Chondrocyte (in vitro differentiated cells): Measurements from ENCODE around the gene MRPL40. TPM values are rescaled to one million over a fixed set of nuclear protein-coding genes. Genes with fewer than 3 reads are reported as not detected.
A peak's percentile ranks its signal among the peaks of the same experiment; 100 is the strongest.
"Not testable (repeated sequence)": the region's sequence is repeated elsewhere in the genome, so short reads cannot be mapped to it uniquely, and the experiment has no call there.

Source experiments
- DNase-seq: peaks from one replicate; pipeline ENCODE4 v3.0.0; 2021; ENCODE audit warnings: mixed read lengths, low spot score
- H3K27ac Mint-ChIP-seq: one replicate; pipeline ENCODE4 v1.8.0; 2021; ENCODE audit warnings: mild to moderate bottlenecking, moderate library complexity, mixed read lengths; ENCODE audit not compliant: unreplicated experiment
- H3K27me3 Mint-ChIP-seq: 2 replicates; pipeline ENCODE4 v1.8.0; 2021; ENCODE audit warnings: low read depth, mixed read lengths
- H3K36me3 Mint-ChIP-seq: 2 replicates; pipeline ENCODE4 v1.8.0; 2021; ENCODE audit warnings: low read depth, mixed read lengths
- H3K4me1 Mint-ChIP-seq: 2 replicates; pipeline ENCODE4 v1.8.0; 2021; ENCODE audit warnings: low read depth, mild to moderate bottlenecking, mixed read lengths
- H3K4me3 Mint-ChIP-seq: one replicate; pipeline ENCODE4 v1.8.0; 2021; ENCODE audit warnings: mild to moderate bottlenecking, moderate library complexity, mixed read lengths; ENCODE audit not compliant: unreplicated experiment
- H3K9me3 Mint-ChIP-seq: 2 replicates; pipeline ENCODE4 v1.8.0; 2021; ENCODE audit warnings: low read depth, mixed read lengths
- CTCF ChIP-seq: fragments of 200-600 bp; sonication (generic); IDR thresholded peaks from 2 replicates; pipeline ENCODE4 v1.5.0; 2021; ENCODE audit warnings: antibody characterized with exemption, mild to moderate bottlenecking, moderate library complexity
- total RNA-seq: library from RNA; stranded (reverse); gene quantifications from 3 replicates; pipeline ENCODE4 v1.2.1, GENCODE V29; 2021

MRPL40 gene
- total RNA-seq, 1 donor from 2014 or later: 21.8 TPM

DNA sequence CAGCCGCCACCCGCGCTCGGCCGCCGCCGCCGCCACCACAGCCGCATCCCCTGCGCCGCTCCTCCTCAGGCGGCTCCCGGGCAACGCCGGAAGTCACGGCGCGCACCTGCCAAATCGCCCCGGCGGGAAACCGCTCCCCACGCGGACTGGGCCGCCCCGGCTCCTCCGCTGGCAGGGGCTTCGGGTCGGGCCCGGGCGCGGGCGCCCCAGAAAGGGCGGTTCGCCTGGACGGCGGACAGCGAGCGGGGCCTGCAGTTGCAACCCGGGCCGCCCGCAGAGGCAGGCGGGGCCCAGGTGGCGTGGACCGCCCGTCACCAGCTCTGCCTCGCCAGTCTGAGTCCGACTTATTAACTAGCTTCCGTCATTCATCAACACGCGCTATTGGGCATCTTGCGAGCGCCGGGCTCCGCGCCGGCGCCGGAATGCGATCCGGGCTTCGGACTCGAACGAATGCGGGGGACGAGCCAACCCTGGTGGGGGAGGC lies 654 bp upstream of the MRPL40 start, which contains the start of gene HIRA:
HIRA (minus strand) TSS at position 85 of the 484 bp plus-strand sequence. CDS start 257 bp downstream, outside the sequence.
- Mint-ChIP-seq H3K27ac (peak within 1 kb of the TSS; percentile 93), H3K9me3 (no peaks in the 10 kb centered on the region), H3K4me1 (peaks cover 50% of the 10 kb centered on the region), H3K36me3 (peaks cover 4% of the 10 kb centered on the region), H3K27me3 (no peaks in the 10 kb centered on the region), H3K4me3 (peak within 1 kb of the TSS; percentile 77)
- TF ChIP-seq CTCF: no peak
- DNase-seq: peak; percentile 94

DNA sequence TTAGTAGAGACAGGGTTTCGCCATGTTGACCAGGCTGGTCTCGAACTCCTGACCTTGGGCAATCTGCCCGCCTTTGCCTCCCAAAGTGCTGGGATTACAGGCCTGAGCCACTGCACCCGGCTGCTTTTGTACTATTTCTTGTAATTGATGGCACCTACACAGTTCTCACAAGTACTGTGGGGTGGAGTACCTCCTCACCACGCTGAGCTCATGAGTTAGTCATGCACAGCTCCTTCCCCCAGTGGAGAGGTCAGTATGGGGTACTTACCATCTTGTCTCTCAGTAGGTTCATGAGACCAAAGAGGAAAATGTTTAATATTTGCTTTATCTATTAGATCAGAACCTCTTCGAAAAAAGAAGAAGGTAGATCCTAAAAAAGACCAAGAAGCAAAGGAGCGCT lies 2.1 kb downstream of the MRPL40 start:
- no peak for DNase-seq
- H3K27me3 Mint-ChIP-seq: no peaks in the 10 kb centered on the region
- peaks cover 7% of the 10 kb centered on the region for H3K36me3 Mint-ChIP-seq
- no peak for TF ChIP-seq CTCF
- H3K4me1 Mint-ChIP-seq: peaks cover 36% of the 10 kb centered on the region
- H3K27ac Mint-ChIP-seq: peak overlapping the region; percentile 49
- H3K9me3 Mint-ChIP-seq: no peaks in the 10 kb centered on the region
- H3K4me3 Mint-ChIP-seq: no peak overlapping the region

DNA sequence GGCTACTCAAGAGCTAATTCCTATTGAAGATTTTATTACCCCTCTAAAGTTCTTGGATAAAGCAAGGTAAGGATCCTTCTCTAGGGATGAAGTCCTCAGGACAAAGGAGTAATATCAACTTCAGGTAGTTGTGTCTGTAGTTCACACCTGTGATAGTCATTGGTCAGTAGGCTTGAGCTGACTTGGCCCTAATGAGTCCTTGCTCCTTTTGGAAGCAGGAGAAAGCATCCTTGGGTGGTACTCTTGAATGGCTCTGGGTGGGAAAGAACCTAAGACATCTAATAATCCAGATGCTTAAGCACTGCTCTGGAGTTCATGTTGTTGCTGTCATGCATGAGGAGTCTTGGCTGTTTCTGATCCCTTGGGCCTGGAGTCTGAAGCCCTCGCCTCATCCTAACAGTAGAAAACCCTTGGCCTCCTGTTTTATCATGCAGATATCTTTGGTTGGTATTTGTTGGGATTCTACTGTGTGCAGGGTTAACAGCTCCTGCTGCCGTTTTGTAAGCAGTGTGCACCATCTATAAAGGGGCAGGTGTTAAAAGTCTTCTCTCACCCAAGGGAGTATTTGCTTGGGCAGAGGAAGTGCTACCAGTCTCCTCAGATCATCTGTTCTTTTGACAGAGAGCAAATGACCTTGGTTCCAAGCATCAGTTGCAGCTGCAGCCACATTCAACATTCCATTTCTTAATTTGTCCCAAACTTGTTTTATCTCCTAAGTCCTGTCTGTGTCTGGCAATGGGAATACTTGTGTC lies 2.7 kb downstream of the MRPL40 start:
- no peaks in the 10 kb centered on the region for H3K9me3 Mint-ChIP-seq
- H3K27me3 Mint-ChIP-seq: no peaks in the 10 kb centered on the region
- peaks cover 7% of the 10 kb centered on the region for H3K36me3 Mint-ChIP-seq
- H3K4me1 Mint-ChIP-seq: peaks cover 30% of the 10 kb centered on the region
- no peak for TF ChIP-seq CTCF
- DNase-seq: no peak
- H3K27ac Mint-ChIP-seq: no peak overlapping the region
- H3K4me3 Mint-ChIP-seq: no peak overlapping the region

DNA sequence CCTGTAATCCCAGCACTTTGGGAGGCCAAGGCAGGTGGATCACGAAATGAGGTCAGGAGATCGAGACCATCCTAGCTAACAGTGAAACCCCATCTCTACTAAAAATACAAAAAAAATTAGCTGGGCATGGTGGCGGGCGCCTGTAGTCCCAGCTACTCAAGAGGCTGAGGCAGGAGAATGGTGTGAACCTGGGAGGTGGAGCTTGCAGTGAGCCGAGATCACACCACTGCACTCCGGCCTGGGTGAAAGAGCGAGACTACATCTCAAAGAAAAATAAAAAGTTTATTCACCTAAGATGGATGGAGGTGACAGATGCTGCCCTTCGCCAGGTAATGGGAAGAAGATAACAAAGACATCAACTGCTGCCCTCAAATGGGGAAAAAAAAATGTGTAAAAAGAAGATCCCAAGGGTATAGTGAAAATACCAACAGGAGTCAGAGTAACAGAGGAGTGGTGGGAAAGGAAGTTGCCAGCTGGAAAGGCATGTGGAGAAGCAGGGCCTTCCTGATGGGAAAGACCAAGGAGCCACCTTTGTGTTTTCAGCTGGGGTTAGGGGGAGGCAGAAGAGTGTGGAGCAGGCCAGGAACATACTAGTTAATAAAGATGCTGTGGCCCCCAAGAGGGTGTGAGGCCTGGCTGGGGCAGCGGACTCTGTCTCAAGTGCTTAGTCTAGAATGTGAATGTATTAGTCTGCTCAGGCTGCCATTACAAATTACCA lies 4.3 kb downstream of the MRPL40 start:
- not testable (repeated sequence) for H3K27me3 Mint-ChIP-seq, H3K9me3 Mint-ChIP-seq, H3K36me3 Mint-ChIP-seq, DNase-seq, H3K4me3 Mint-ChIP-seq
- Mint-ChIP-seq H3K27ac (peak overlapping the region; percentile 68), H3K4me1 (peaks cover 20% of the 10 kb centered on the region)

DNA sequence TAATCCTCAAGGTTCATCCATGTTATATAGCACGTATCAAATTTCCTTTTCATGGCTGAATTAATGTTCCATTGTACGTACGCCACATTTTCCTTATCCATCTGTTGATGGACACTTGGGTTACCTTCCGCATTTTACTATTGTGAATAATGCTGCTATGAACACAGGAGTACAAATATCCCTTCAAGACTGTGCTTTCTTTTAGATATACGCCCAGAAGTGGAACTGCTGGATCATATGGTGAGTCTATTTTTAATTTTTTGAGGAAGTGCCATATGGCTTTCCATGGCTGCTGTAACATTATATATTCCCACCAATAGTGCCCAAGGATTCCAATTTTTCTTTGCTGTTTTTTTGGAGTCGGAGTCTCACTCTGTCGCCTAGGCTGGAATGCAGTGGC lies 6.0 kb downstream of the MRPL40 start:
- peaks cover 11% of the 10 kb centered on the region for H3K4me1 Mint-ChIP-seq
- no peaks in the 10 kb centered on the region for H3K27me3 Mint-ChIP-seq
- no peak overlapping the region for H3K27ac Mint-ChIP-seq
- no peak for TF ChIP-seq CTCF
- DNase-seq: no peak
- no peaks in the 10 kb centered on the region for H3K9me3 Mint-ChIP-seq
- peaks cover 7% of the 10 kb centered on the region for H3K36me3 Mint-ChIP-seq
- H3K4me3 Mint-ChIP-seq: no peak overlapping the region
